GM21447 (cell line): ENCODE data around the gene ALG12.
"Not testable (repeated sequence)": the region's sequence is repeated elsewhere in the genome, so short reads cannot be mapped to it uniquely, and the experiment has no call there.

Experiments
- ATAC-seq: cut with Tn5 transposase; IDR thresholded peaks from one replicate; pipeline ENCODE4 v1.9.1; 2021; ENCODE audit not compliant: unreplicated experiment

ALG12 gene

DNA sequence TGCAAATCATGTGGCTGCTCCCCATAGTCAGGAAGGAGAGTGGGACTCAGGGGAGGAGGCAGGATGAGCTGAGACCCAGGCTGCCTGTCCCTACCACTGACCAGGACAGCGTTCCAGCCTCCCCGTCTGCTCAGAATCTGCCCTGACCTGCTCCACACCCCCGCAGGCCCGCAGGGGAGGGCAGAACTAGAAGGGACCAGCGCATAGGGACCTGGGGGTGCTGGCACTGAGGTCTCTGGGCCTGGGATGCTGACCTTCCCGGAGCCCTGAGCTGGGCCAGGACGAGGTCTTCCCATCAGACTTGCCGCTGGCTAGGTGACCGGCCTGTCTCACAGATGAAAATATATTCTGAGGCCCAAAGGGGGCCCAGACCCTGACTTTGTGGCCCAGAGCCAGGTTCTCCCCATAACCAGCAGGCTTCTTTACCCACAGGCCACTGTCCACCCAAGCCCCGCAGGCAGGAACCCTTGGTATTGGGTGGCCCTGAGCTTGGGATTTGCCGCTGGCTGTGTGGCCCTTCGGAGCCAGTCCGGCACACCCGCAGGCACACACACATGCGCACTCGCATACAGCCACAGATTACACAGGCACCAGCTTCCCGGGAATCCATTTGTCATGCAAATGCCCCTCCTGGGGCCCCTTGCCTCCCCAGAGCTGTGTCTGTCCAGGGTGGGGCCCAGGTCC, 28.5 kb upstream of the ALG12 start:
- no peak for ATAC-seq

DNA sequence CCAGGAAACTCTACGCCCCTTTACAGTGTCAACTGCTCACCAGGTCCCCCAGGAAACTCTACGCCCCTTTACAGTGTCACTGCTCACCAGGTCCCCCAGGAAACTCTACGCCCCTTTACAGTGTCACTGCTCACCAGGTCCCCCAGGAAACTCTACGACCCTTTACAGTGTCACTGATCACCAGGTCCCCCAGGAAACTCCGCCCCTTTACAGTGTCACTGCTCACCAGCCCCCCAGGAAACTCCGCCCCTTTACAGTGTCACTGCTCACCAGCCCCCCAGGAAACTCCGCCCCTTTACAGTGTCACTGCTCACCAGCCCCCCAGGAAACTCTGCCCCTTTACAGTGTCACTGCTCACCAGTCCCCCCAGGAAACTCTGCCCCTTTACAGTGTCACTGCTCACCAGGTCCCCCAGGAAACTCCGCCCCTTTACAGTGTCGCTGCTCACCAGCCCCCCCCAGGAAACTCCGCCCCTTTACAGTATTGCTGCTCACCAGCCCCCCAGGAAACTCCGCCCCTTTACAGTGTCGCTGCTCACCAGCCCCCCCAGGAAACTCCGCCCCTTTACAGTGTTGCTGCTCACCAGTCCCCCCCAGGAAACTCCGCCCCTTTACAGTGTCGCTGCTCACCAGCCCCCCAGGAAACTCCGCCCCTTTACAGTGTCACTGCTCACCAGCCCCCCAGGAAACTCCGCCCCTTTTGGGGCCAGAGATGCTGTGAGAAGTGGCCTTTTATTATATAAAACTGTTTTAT, 27.0 kb upstream of the ALG12 start:
- ATAC-seq, result not testable (repeated sequence)

DNA sequence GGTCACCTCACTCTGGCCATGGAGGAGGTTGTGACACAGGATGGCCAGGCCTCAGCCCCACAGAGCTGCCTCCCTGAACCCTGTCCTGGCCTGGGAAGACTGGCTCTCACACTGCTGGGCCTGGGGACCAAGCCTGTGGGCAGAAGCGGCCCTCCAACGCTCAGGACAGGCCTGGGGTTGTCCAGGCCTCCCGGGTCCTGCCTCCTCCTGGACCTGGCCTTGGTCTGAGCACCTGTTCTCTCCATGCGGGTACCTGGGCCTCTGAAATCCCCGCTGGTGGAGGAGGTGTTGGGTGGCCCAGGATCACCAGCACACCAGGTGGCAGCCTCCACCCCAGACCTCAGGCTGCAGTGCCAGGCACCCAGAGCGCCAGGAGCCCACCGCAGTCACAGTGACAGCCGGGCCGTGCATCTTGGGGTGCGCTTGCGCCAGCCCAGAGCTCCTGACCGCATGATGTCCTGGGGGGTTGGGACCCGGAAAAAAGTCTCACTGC, 26.2 kb upstream of the ALG12 start:
- no peak for ATAC-seq

DNA sequence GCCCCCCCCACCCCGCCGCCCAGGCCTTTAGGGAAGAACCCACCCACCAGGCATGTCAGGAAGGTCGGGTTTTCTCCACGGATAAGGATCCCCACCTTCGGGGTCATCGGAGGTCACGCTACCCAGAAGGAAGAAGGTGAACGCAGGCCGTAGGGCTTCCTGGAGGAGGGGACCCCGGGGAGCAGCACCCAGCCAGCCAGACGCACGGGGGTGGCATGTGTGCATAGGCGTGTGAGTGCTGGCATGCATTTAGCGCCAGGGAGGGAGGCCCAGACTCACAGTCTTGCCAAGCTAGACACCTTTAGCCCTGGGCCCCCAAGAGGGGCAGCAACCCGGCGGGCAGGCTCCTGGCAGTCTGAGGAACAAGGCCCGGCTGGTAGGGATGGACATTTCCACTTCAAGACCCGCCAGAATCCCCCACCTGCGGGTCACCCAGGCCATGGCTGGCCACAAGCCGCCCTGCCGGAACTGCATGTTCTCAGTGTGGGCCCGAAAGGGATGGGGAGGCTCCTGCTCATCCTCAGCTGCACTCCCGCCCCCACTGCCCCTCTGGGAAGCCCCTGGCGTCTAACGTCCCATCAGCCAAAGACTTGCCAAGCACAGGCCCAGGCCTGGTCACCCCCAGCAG, 25.6 kb upstream of the ALG12 start:
- ATAC-seq, result no peak

DNA sequence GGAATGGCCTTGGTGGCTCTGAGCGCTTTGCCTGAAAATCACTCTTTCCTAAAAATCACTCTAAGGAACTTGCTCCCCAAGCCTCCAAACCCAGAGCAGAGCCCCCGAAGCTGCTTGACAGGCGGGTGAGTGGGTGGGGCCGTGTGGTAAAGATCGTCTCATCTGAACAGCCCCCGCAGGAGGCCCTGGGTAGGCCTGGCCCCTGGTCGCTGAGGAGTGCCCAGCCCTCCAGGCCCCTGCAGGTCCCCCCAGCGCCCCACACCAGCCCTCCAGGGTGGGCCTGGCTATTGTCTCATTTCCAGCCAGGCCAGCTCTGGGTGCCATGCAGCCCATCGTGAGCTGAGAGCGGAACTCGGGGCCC, 25.1 kb upstream of the ALG12 start:
- ATAC-seq, result no peak

DNA sequence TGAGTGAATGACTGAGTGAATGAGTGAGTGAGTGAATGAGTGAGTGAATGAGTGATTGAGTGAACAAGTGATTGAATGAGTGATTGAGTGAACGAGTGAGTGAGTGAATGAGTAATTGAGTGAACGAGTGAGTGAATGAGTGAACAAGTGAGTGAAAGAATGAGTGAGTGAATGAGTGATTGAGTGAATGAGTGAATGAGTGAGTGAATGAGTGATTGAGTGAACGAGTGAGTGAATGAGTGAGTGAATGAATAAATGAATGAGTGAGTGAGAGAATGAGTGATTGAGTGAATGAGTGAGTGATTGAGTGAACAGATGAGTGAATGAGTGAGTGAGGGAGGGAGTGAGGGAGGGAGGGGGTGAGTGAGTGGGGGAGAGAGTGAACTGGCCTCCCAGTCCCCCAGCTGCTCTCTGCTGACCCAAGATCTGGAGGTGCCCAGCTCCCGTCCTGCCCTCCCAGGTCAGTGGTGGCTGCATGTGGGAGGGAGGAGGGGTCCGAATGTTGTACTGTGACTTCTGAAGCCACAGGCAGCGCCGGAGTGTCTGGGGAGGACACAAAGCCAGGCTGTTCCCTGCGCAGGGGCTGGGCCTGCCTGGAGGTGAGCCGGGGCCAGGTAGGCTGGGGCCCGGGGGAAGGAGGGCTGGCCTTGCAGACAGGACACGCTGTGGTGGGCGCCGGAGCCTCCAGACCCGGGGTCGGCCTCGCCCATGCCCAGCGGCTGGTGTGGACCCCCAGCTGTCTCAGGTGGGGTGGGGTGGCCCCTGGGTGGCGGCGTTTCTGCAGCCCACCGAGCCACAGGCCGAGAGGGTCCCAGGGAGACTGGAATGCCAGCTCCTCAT, 24.5 kb upstream of the ALG12 start:
- no peak for ATAC-seq

DNA sequence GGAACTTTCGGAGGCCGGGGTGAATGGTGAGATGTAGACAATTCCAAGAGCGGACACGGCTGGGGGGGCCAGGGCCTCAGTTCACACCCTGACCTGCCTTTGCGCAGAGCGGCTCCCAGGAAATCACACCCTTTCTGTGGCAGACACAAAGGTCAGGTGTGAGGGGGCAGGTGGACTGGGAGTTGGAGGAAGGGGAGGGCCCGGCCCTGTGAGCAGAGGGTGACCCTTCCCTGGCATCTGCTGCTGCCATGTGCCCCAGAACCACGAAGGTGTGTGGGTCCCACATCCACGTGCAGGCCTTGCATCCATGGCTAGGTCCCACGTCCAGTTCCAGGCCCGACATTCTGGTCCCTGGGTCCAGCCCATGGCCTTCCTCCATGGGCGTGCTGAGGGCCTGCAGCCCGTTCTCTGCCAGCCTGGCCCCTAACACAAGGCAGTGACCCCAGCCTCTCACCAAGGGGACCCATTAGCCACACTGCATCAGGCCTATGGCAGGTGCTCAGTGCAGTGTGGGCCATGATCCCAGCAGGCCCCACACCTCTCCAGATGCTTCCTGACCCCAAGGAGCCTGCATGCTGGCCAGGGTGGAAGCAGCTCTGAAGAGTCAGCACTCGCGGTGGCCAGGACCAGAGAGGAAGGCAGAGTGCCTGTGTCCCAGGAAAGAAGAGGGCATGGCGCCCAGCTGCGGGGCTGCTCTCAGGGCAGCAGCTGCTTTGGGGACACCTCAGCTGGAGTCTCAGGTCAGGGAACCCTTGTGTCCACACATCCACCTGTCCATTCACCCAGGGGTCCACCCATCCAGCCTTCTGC, 23.5 kb upstream of the ALG12 start:
- ATAC-seq, result no peak

DNA sequence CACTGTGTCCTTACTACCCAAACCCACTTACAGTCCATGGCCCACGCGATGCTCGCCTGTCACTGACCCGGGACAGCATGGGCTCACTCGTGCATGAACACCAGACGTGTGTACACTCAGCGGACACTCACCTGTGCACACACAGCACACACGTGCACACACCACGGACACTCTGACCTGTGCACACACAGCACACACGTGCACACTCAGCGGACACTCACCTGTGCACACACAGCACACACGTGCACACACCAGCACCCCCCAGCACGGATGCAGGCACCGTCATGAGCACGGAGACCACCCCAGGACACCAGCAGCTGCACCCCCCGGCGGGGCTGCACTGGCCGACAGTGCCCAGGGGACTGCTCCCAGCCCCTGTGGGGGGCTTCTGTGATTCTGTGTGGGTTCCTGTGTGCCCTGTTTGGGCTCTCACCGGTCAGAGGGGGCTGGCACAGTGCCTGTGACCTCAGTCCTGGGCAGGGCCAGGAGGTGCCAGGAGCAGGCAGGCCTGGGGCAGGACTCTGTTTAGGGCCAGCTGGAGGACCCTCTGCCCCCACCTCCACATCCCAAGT, 20.4 kb upstream of the ALG12 start:
- ATAC-seq, result no peak

DNA sequence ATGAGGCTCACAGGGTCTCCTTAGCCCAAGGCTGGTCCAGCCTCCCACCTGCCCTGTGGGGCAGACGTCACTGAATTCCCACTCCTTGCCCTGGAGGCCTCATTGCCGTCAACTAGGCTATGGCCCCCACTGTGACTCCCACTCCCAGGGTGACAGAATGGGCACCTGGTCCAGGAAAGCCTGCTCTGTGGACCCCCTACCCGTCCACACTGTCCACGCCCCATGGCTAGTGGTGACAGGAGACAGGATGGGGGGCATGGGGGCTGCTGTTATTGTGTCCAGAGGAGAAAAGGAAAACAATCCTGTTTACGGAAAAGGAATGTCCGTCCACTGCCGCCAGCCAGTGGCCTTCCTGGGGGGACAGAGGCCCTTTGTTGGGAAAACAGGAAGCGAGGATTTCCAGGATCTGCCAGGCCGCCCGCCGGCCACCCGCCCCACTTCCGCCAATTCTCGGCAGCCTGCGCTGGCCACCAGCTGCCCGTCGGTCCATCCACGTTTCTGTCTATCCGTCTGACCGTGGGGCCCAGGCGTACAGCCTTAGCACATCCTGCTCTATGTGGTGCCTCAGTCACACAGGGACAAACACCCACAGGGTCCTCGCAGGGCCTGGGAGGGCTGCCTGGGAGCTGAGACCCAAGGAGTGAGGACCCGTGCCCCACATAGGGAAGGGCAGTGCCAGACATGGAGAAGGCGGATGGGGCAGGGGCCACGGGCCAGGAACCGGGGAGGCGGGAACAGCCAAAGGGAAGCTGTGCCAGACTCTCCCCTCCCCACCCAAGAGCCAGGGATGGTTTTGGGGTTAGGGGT, 19.7 kb upstream of the ALG12 start:
- no peak for ATAC-seq

DNA sequence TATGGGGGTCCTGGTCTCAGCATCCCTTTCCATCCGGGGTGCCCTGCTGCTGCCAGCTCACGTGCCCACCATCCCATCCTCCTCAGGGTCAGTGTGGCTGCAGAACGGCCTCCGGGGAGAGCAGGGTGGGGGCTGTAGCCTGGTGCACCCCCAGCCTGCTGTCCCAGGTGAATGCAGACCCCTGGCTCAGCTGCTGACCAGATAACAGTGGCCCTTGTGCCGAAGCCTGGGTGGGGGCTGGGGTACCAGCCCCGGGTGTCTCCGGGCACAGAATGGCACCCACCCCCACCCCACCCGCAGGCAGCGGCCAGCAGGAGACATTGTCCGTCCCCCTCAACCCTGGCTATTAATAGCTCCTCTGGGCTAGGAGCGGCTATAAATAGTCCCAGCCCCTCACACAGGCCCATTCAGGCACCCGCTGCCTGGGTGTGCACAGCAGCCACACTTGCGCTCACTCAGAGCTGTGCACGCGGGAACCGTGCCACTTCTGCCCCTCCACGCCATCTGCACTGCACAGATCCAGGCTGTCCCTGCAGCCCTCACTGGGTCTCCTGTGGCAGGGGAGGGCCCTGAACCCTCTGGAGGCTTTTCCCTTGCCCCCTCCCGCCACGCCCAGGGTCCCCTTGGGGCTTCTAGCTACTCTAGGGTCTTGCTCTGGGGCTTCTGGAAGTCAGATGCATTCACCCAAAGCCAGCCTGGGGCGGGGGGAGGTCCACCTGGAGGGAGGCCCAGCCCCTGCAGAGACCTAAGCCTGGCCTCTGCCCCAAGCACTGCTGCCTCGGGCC, 18.9 kb upstream of the ALG12 start:
- ATAC-seq, result no peak

DNA sequence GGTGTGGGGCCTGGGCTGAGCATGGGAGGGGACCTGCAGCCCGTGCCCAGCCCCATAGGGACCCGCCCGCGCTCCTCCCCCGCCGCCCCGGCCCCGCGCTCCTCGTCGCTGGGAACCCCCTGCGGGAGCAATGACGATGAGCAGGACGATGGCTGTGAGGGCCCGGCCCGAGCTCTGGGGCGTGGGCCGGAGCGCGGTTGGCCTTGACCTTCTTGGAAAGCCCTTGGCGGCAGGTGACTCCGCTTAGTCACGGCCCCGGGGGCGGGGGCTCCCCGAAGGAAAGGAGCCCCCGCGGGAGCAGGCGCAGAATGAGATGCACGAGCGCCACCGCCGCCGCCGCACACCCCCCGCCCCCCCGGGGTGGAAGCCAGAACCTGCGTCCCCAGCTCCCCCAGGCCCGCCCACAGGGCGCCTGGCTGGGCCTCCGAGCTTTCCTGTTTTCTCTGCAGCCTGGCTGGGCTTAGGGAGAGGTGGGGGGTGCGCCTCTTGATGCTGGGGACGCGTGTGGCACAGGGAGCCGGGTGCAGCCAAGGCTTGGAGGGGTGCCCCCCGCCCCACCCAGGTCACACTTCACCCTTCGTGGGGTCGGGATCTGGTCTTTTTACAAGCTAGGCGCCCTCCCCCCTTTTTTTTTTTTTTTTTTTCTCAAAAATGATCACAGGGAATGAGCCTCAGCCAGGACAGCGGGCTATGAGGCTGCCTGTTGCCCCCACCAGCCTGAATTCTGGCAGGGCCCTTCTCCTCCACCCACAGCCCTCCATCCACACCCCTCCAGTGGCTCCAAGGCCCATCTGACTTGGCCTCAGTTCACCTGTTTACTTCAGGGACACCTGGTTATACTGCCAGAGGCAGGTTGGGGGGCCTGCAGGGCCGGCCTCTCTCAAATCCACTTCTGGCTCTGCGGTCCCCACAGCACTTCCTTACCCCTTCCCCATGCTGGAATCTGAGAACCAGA, 18.1 kb upstream of the ALG12 start:
- peak; percentile 52 for ATAC-seq

DNA sequence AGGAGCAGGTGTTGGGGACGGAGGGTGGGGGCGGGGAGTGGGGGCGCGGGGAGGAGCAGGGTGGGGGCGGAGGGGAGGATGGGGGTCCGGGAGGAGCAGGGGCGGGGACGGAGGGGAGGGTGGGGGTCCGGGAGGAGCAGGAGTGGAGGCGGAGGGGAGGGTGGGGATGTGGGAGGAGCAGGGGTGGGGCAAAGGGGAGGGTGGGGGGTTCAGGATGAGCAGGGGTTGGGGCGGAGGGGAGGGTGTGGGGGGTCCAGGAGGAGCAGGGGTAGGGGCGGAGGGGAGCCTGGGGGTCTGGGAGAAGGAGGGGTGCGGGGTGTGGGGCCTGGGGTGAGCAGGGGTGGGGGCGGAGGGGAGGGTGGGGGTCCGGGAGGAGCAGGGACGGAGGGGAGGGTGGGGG, 17.3 kb upstream of the ALG12 start:
- ATAC-seq, result no peak

DNA sequence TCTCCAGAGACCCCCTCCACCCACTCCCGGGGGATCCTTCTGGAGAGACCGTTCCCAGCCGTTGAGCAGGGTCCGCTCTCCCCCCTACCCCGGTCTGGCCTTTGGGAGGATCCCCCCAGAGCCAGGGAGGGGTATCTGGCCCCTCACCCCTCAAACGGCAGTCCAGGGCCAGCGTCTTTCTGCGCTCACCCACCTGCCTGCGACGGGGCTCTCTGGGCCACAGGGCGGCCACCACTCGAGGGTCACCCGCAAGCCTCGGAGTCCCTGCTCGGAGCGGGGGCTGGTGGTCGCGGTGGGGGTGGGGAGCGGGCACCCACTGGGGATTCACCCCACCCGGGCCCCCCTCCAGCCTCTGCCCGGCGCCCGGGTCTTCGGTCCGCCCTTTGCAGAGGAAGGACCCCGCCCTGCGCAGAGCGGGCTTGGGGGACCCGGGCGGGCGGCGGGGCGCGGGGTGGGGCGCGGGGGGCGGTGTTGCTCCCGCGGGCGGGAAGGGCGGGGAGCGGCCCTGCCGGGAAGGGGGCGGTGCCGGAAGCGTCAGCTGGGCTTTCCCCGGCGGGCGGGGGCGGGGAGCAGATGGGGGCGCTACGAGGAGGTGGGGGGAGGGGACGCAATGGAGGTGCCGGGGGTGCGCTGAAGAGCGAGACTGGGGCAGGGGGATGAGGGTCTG, 16.8 kb upstream of the ALG12 start:
- no peak for ATAC-seq

DNA sequence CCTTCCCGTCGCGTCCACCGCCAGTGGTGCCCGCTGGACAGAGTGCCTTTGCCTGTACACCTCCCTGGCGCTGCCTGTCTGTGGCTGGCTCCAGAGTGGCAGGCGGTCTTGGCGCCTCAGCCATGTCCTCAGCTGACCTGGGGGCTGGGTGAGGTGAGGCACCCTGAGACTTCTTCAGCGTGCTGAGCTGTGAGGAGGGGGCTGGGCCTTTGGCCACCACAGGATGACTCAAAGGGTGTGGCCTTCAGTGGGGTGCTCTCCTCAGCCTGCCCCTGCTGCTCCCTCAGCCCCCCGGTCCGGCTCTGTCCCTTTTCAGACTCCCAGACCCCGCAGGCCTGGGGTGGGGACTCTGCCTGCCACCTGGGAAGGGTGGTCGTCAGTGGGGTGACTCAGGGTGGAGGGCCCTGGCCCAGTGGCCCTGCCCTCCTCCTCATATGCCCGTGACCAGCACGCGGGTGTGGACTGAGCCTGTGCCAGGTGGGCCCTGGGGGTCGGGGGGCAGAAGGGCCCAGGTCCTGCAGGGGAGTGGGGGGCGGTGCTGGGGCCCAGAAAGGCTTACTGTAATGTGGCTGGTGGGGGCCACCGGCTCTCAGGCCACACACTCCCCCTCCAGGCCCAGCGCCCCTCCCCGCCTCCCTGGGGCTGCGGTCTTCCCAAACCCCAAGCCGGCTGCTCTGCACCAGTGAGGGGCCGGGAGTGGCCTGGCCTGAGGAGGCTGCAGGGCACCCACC, 16.1 kb upstream of the ALG12 start:
- no peak for ATAC-seq

DNA sequence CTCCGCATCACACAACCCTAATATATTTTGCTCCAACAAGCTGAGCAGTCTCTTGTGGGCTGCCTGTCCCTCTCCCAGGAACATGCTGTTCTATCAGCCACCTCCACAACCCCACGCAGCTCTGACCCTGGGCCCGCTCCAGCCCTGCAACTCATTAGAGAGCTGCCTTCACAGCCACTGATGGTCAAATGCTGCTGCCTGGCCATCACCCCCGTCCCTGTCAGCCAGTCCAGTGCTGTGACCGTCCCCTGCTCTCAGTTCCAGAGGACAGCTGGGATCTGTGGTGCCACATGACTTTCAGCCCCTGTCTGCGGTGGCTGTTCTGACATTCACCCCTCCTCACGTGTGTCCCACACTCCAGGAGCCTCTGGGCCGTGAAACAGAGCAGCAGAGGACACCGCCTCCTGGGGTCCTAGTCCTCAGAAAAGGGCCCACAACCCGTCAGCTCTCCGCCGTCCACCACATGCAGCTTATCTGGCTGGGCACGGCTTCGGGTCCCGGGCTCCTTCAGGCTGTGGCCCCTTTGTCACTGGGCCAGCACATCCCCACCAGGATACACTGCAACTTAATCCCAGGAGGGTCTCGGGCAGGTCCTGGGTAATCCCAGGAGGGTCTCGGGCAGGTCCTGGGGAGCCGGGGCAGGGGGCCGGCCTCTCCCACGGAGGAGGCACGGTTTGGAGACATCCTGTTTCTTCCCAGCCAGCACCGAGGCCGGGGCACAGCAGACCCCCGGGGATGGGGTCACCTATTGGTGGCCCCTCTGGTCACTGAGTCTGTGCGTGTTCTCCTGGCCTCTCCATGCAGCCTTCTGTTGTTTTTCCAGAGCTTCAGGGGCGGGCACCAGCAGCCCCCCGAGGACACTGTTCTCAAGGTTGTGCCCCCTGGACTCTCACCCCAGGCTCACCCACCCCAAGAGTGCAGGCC, 15.3 kb upstream of the ALG12 start:
- ATAC-seq, result no peak
